HepG2 (cell line): Measurements from ENCODE around the gene ZBTB46. TPM values are rescaled to one million over a fixed set of nuclear protein-coding genes. Genes with fewer than 3 reads are reported as not detected.

Experiments
- BCL6 ChIP-seq: IDR thresholded peaks from 2 replicates; pipeline ENCODE4 v1.6.1; 2016; ENCODE audit warnings: missing genetic modification reagents, missing compliant biosample characterization
- HCFC1 ChIP-seq: fragments of 150-350 bp; IDR thresholded peaks from 2 replicates; pipeline ENCODE4 v1.6.1; 2014; ENCODE audit warnings: low read depth, low read length
- HNRNPLL ChIP-seq: fragments of 200-400 bp; formaldehyde crosslinking; IDR thresholded peaks from 2 replicates; pipeline ENCODE4 v1.6.1; 2017; ENCODE audit warnings: mild to moderate bottlenecking, low read depth, low read length; ENCODE audit not compliant: poor library complexity, severe bottlenecking
- KDM2A ChIP-seq: sonication (generic); formaldehyde crosslinking; IDR thresholded peaks from 2 replicates; pipeline ENCODE4 v1.4.0; 2020; ENCODE audit warnings: low read depth, missing genetic modification reagents, borderline replicate concordance
- KLF9 ChIP-seq: IDR thresholded peaks from 2 replicates; pipeline ENCODE4 v1.6.1; 2016; ENCODE audit warnings: low read depth
- MTA3 ChIP-seq: sonication (generic); formaldehyde crosslinking; IDR thresholded peaks from 2 replicates; pipeline ENCODE4 v1.4.0; 2020; ENCODE audit warnings: missing genetic modification reagents
- MYNN ChIP-seq: sonication (generic); formaldehyde crosslinking; IDR thresholded peaks from 2 replicates; pipeline ENCODE4 v1.4.0; 2020; ENCODE audit warnings: mild to moderate bottlenecking, low read depth, missing genetic modification reagents
- NFKBIZ ChIP-seq: IDR thresholded peaks from 2 replicates; pipeline ENCODE4 v1.6.1; 2018; ENCODE audit warnings: missing genetic modification reagents, missing compliant biosample characterization
- PCBP1 ChIP-seq: fragments of 200-400 bp; formaldehyde crosslinking; IDR thresholded peaks from 2 replicates; pipeline ENCODE4 v1.6.1; 2017; ENCODE audit warnings: mild to moderate bottlenecking, low read depth, low read length, borderline replicate concordance
- RORA ChIP-seq: sonication (generic); formaldehyde crosslinking; IDR thresholded peaks from 2 replicates; pipeline ENCODE4 v1.5.0; 2020; ENCODE audit warnings: mild to moderate bottlenecking, missing genetic modification reagents, moderate library complexity
- SMYD3 ChIP-seq: sonication (generic); formaldehyde crosslinking; IDR thresholded peaks from 2 replicates; pipeline ENCODE4 v1.8.1; 2023; ENCODE audit warnings: mild to moderate bottlenecking, missing genetic modification reagents
- YY1 ChIP-seq: IDR thresholded peaks from 2 replicates; pipeline ENCODE4 v1.6.1; 2011; ENCODE audit warnings: low read length, low read depth, moderate library complexity, mild to moderate bottlenecking; ENCODE audit not compliant: insufficient read depth, insufficient replicate concordance
- ZBTB42 ChIP-seq: sonication (generic); formaldehyde crosslinking; IDR thresholded peaks from 2 replicates; pipeline ENCODE4 v1.5.0; 2020; ENCODE audit warnings: mild to moderate bottlenecking, missing genetic modification reagents
- ZNF230 ChIP-seq: sonication (generic); formaldehyde crosslinking; IDR thresholded peaks from 2 replicates; pipeline ENCODE4 v1.4.0; 2020; ENCODE audit warnings: mild to moderate bottlenecking, missing genetic modification reagents
- ZNF234 ChIP-seq: sonication (generic); formaldehyde crosslinking; conservative IDR thresholded peaks from 2 replicates; pipeline ENCODE4 v1.5.1; 2020; ENCODE audit warnings: mild to moderate bottlenecking, missing genetic modification reagents
- ZNF251 ChIP-seq: sonication (generic); formaldehyde crosslinking; IDR thresholded peaks from 2 replicates; pipeline ENCODE4 v1.9.0; 2021; ENCODE audit warnings: mild to moderate bottlenecking, missing genetic modification reagents
- ZNF337 ChIP-seq: sonication (generic); formaldehyde crosslinking; IDR thresholded peaks from 2 replicates; pipeline ENCODE4 v1.5.1; 2020; ENCODE audit warnings: missing genetic modification reagents, low read depth, mild to moderate bottlenecking, borderline replicate concordance
- ZNF552 ChIP-seq: sonication (generic); formaldehyde crosslinking; IDR thresholded peaks from 2 replicates; pipeline ENCODE4 v1.9.0; 2022; ENCODE audit warnings: missing genetic modification reagents, mild to moderate bottlenecking, borderline replicate concordance
- ZNF589 ChIP-seq: sonication (generic); formaldehyde crosslinking; conservative IDR thresholded peaks from 2 replicates; pipeline ENCODE4 v1.8.0; 2022; ENCODE audit warnings: mild to moderate bottlenecking, moderate library complexity, missing genetic modification reagents
- ZNF670 ChIP-seq: sonication (generic); formaldehyde crosslinking; IDR thresholded peaks from 2 replicates; pipeline ENCODE4 v1.8.0; 2022; ENCODE audit warnings: mild to moderate bottlenecking, missing genetic modification reagents, borderline replicate concordance
- ZSCAN25 ChIP-seq: sonication (generic); formaldehyde crosslinking; IDR thresholded peaks from 2 replicates; pipeline ENCODE4 v1.8.0; 2022; ENCODE audit warnings: mild to moderate bottlenecking, missing genetic modification reagents
- polyA plus RNA-seq, 8 experiments: library from polyadenylated mRNA; depleted of rRNA in 3 of 8; stranded (reverse) in 7 of 8; unstranded in 1 of 8; fragments of >200 nt; fragmentation: Illumina TruSeq in 4 of 8; extraction: Trizol in 4 of 8; gene quantifications; 2 replicates each; pipeline versions ENCODE4 v1.2.1 to v1.2.3, GENCODE V29; 2011 to 2016; ENCODE audit warnings: low read depth in 4 of 8, missing spikeins in 1 of 8, mixed read lengths in 1 of 8; ENCODE audit not compliant: insufficient read depth in 1 of 8
- total RNA-seq, 5 experiments: library from RNA; depleted of rRNA; stranded (reverse); fragments of >200 nt; fragmentation: Illumina TruSeq; extraction: Trizol; gene quantifications; 2 replicates each; pipeline ENCODE4 v1.2.3, GENCODE V29; 2016; ENCODE audit warnings: low read depth in 1 of 5
- TF ChIP-seq, protein P1 (sequence below): sonication (generic); formaldehyde crosslinking; IDR thresholded peaks from 2 replicates; pipeline ENCODE4 v1.5.0; 2020; ENCODE audit warnings: missing genetic modification reagents, mild to moderate bottlenecking, borderline replicate concordance
- TF ChIP-seq, protein P2 (sequence below): sonication (generic); formaldehyde crosslinking; IDR thresholded peaks from 2 replicates; pipeline ENCODE4 v1.8.1; 2023; ENCODE audit warnings: mild to moderate bottlenecking, moderate library complexity, missing genetic modification reagents
- TF ChIP-seq, protein P3 (sequence below): sonication (generic); IDR thresholded peaks from 2 replicates; pipeline ENCODE4 v1.6.1; 2016; ENCODE audit warnings: low read depth, borderline replicate concordance
- TF ChIP-seq, protein P4 (sequence below): fragments of 450-650 bp; IDR thresholded peaks from 2 replicates; pipeline ENCODE4 v1.6.1; 2016

ZBTB46 gene
- total and polyA plus RNA-seq, 2 of the 13 experiments (the other 11 are each of a cell fraction or from before 2014, with no cell fraction given), result 1.6 to 13.5 TPM

DNA sequence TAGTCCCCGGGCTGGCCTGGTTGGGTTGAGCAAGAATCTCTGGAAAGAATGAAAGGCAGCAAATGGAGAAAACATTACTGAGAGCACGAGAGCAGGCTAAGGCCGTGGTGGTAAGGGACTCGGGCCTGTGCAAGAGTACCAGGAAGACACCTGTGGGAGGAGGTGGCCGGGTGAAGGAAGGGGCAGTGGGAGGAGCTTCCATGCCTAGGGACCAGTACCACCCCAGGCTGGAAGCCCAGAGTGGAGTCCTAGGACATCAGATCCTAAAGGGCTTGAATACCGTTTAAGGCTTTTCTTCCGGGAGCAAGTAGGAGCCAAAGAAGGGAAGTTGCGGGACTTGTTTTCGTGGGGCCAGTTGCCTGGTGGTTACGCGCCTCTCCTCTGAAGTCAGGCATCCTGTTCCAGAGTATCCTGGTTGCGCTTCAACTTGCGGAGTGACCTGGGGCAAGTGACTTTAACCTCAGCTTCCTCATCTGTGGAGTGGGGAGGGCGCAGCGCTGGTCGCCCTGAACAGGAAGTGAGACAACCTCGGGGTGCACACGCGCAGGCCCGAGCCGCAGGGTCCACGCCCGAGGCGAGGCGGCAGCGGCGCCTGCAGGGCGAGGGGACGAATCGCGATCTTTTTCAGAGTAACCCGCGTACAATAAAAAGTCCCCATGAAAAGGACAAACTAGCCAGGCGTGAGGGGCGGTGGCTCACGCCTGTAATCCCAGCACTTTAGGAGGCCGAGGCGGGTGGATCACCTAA, 32.9 kb upstream of the ZBTB46 start (continued):
- TF ChIP-seq, protein P1, sequence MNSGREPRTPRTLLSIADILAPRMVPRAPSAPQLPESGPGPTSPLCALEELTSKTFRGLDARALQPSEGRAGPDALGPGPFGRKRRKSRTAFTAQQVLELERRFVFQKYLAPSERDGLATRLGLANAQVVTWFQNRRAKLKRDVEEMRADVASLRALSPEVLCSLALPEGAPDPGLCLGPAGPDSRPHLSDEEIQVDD (CRISPR knock-in tag), result no peak; the same call in 1 of the 2 replicates
- TF ChIP-seq SMYD3 (CRISPR knock-in tag), result peak; percentile 95
- TF ChIP-seq KLF9 (CRISPR knock-in tag), result 0 out of 2 replicates have a peak, but pooled peaks have one; percentile 62
- TF ChIP-seq KDM2A (CRISPR knock-in tag), result peak; percentile 92
- TF ChIP-seq MTA3 (CRISPR knock-in tag), result no peak
- TF ChIP-seq, protein P2, sequence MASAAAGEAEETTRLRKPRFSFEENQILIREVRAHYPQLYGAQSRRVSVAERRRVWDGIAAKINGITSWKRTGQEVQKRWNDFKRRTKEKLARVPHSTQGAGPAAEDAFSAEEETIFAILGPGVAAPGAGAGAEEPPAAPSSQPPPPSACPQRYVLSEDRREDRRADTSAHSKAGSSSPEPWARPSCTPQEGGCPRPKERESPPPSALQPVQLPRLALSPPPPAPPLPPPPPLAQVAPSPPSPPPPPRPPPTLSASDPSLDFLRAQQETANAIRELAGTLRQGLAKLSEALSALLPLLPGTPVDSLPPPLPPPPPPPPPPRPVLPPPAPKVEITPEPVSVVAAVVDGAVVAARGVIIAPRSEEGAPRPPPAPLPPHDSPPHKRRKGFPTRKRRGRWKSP (CRISPR knock-in tag), result peak; percentile 98
- no peak for TF ChIP-seq ZBTB42
- no peak; the same call in 1 of the 2 replicates for TF ChIP-seq ZNF234 (CRISPR knock-in tag)
- TF ChIP-seq ZNF552 (CRISPR knock-in tag), result no peak; the same call in 1 of the 2 replicates
- TF ChIP-seq ZNF589 (CRISPR knock-in tag), result no peak
- peak; percentile 76 for TF ChIP-seq HNRNPLL
- TF ChIP-seq YY1, result peak; percentile 73
- TF ChIP-seq ZSCAN25 (CRISPR knock-in tag), result peak; percentile 19; the same call in 1 of the 2 replicates
- TF ChIP-seq, protein P3, sequence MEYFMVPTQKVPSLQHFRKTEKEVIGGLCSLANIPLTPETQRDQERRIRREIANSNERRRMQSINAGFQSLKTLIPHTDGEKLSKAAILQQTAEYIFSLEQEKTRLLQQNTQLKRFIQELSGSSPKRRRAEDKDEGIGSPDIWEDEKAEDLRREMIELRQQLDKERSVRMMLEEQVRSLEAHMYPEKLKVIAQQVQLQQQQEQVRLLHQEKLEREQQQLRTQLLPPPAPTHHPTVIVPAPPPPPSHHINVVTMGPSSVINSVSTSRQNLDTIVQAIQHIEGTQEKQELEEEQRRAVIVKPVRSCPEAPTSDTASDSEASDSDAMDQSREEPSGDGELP, result peak; percentile 58
- TF ChIP-seq, protein P4, sequence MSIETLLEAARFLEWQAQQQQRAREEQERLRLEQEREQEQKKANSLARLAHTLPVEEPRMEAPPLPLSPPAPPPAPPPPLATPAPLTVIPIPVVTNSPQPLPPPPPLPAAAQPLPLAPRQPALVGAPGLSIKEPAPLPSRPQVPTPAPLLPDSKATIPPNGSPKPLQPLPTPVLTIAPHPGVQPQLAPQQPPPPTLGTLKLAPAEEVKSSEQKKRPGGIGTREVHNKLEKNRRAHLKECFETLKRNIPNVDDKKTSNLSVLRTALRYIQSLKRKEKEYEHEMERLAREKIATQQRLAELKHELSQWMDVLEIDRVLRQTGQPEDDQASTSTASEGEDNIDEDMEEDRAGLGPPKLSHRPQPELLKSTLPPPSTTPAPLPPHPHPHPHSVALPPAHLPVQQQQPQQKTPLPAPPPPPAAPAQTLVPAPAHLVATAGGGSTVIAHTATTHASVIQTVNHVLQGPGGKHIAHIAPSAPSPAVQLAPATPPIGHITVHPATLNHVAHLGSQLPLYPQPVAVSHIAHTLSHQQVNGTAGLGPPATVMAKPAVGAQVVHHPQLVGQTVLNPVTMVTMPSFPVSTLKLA, result peak; percentile 60; the same call in 1 of the 2 replicates
- TF ChIP-seq ZNF230 (CRISPR knock-in tag), result peak; percentile 32; the same call in 1 of the 2 replicates
- peak; percentile 81; the same call in 1 of the 2 replicates for TF ChIP-seq MYNN
- peak; percentile 87; the same call in 1 of the 2 replicates for TF ChIP-seq ZNF337 (CRISPR knock-in tag)
- TF ChIP-seq ZNF251, result 0 out of 2 replicates have a peak, but pooled peaks have one; percentile 26
- peak; percentile 88 for TF ChIP-seq ZNF670 (CRISPR knock-in tag)
- TF ChIP-seq RORA (CRISPR knock-in tag), result no peak
- peak; percentile 27 for TF ChIP-seq HCFC1
- peak; percentile 61 for TF ChIP-seq BCL6
- TF ChIP-seq NFKBIZ (CRISPR knock-in tag), result peak; percentile 70; the same call in 1 of the 2 replicates
- no peak; the same call in 1 of the 2 replicates for TF ChIP-seq PCBP1
